ENCODE measurements around the gene SCP2D1. TPM values are rescaled to one million over a fixed set of nuclear protein-coding genes. Genes with fewer than 3 reads are reported as not detected.
"Not testable (repeated sequence)": the region's sequence is repeated elsewhere in the genome, so short reads cannot be mapped to it uniquely, and the experiment has no call there.

SCP2D1 gene
- total RNA-seq, 3 donors from 2014 or later, result not detected

GRCh38 chr20:18778690-18779392 lies 34.7 kb upstream of the SCP2D1 start:
- intact Hi-C loops (cut with DNase I, micrococcal nuclease), result no loop called here
- no peak for TF ChIP-seq CTCF (IDR thresholded peaks at IDR 0.05)
- no peaks in the 10 kb centered on the region for H3K4me1 ChIP-seq (ENCODE audit: low read depth)
- no peaks in the 10 kb centered on the region for H3K9me3 ChIP-seq
- H3K36me3 ChIP-seq (ENCODE audit: low read depth), result no peaks in the 10 kb centered on the region
- ATAC-seq (no peak), DNase-seq (no peak)
- H3K4me3 ChIP-seq, result no peak overlapping the region

- no peak for TF ChIP-seq CTCF (IDR thresholded peaks at IDR 0.05)
- H3K36me3 ChIP-seq (ENCODE audit: low read depth), result no peaks in the 10 kb centered on the region
- no peak overlapping the region for H3K4me3 ChIP-seq
- DNase-seq (no peak), ATAC-seq (no peak)
- no peaks in the 10 kb centered on the region for H3K9me3 ChIP-seq
- intact Hi-C loops (cut with DNase I, micrococcal nuclease), result no loop called here
- H3K4me1 ChIP-seq (ENCODE audit: low read depth), result no peaks in the 10 kb centered on the region
Measured at GRCh38 chr20:18780385-18781130, 33.0 kb upstream of the SCP2D1 start.

GRCh38 chr20:18781509-18781908 lies 32.1 kb upstream of the SCP2D1 start:
- Histone ChIP-seq H3K9me3 (no peaks in the 10 kb centered on the region), H3K4me3 (no peak overlapping the region), H3K36me3 (ENCODE audit: low read depth) (no peaks in the 10 kb centered on the region), H3K4me1 (ENCODE audit: low read depth) (no peaks in the 10 kb centered on the region)
- intact Hi-C loops (cut with DNase I, micrococcal nuclease), result no loop called here
- ATAC-seq (no peak), DNase-seq (no peak)
- no peak for TF ChIP-seq CTCF (IDR thresholded peaks at IDR 0.05)

GRCh38 chr20:18783385-18783959 lies 30.1 kb upstream of the SCP2D1 start:
- TF ChIP-seq CTCF (IDR thresholded peaks at IDR 0.05), result no peak
- Histone ChIP-seq H3K4me3 (no peak overlapping the region), H3K9me3 (no peaks in the 10 kb centered on the region), H3K4me1 (ENCODE audit: low read depth) (no peaks in the 10 kb centered on the region), H3K36me3 (ENCODE audit: low read depth) (no peaks in the 10 kb centered on the region)
- ATAC-seq (no peak), DNase-seq (no peak)
- intact Hi-C loops (cut with DNase I, micrococcal nuclease), result no loop called here

- DNase-seq; H3K4me1 ChIP-seq (ENCODE audit: low read depth); H3K36me3 ChIP-seq (ENCODE audit: low read depth); intact Hi-C loops (cut with DNase I, micrococcal nuclease); H3K9me3 ChIP-seq; H3K4me3 ChIP-seq; ATAC-seq: not testable (repeated sequence)
Measured at GRCh38 chr20:18787046-18787445, 26.5 kb upstream of the SCP2D1 start.

GRCh38 chr20:18788021-18788420 lies 25.6 kb upstream of the SCP2D1 start:
- no peaks in the 10 kb centered on the region for H3K4me1 ChIP-seq (ENCODE audit: low read depth)
- no peaks in the 10 kb centered on the region for H3K36me3 ChIP-seq (ENCODE audit: low read depth)
- no peaks in the 10 kb centered on the region for H3K9me3 ChIP-seq
- no peak for TF ChIP-seq CTCF (IDR thresholded peaks at IDR 0.05)
- ATAC-seq, result no peak
- intact Hi-C loops (cut with DNase I, micrococcal nuclease), result no loop called here
- DNase-seq, result no peak
- no peak overlapping the region for H3K4me3 ChIP-seq
